GM12801 (cell line): ENCODE data around the gene GTPBP6.

Source experiments
- CTCF ChIP-seq: IDR thresholded peaks from one replicate; pipeline ENCODE4 v1.5.1; 2011; ENCODE audit warnings: control low read depth; ENCODE audit not compliant: insufficient read length; ENCODE audit errors: extremely low read depth

Gene GTPBP6

GRCh38 chrX:276581-277201 is 41.9 kb downstream of the GTPBP6 start:
- TF ChIP-seq CTCF = no peak

GRCh38 chrX:275967-276580 is 42.5 kb downstream of the GTPBP6 start:
- no peak for TF ChIP-seq CTCF

GRCh38 chrX:275476-275966 is 43.1 kb downstream of the GTPBP6 start:
- no peak for TF ChIP-seq CTCF

- TF ChIP-seq CTCF = no peak
These were observed 43.6 kb downstream of the GTPBP6 start for GRCh38 chrX:274904-275475.

- no peak for TF ChIP-seq CTCF
These were observed 47.7 kb downstream of the GTPBP6 start for GRCh38 chrX:270848-271367.

- no peak for TF ChIP-seq CTCF
These were observed 50.8 kb downstream of the GTPBP6 start for GRCh38 chrX:267771-268261.

- no peak for TF ChIP-seq CTCF
These were observed 53.1 kb downstream of the GTPBP6 start for GRCh38 chrX:265502-265901.
